Parathyroid adenoma (tissue), 2 donors: ENCODE results near the gene ARHGAP4.

Experiments used
- H2AFZ ChIP-seq: fragments of 300-600 bp; sonication (generic); one replicate; pipeline ENCODE4 v1.7.0; 2017; ENCODE audit warnings: antibody characterized with exemption, mild to moderate bottlenecking
- H3K27ac ChIP-seq: fragments of 300-600 bp; sonication (generic); one replicate; pipeline ENCODE4 v1.7.0; 2017
- H3K27me3 ChIP-seq: fragments of 300-600 bp; sonication (generic); one replicate; pipeline ENCODE4 v1.7.0; 2017; ENCODE audit warnings: low read length; ENCODE audit not compliant: control insufficient read depth, insufficient read depth
- H3K36me3 ChIP-seq: fragments of 300-600 bp; sonication (generic); one replicate; pipeline ENCODE4 v1.7.0; 2017; ENCODE audit warnings: low read length; ENCODE audit not compliant: control insufficient read depth, insufficient read depth
- H3K4me1 ChIP-seq: fragments of 300-600 bp; sonication (generic); one replicate; pipeline ENCODE4 v1.7.0; 2017; ENCODE audit warnings: control low read depth
- H3K4me2 ChIP-seq: fragments of 300-600 bp; sonication (generic); one replicate; pipeline ENCODE4 v1.7.0; 2017; ENCODE audit warnings: low read length
- H3K4me3 ChIP-seq: fragments of 300-600 bp; sonication (generic); one replicate; pipeline ENCODE4 v1.7.0; 2017; ENCODE audit warnings: low read depth, low read length
- H3K79me2 ChIP-seq: fragments of 300-600 bp; sonication (generic); one replicate; pipeline ENCODE4 v1.7.0; 2017; ENCODE audit warnings: control low read depth
- H3K9ac ChIP-seq: fragments of 300-600 bp; sonication (generic); one replicate; pipeline ENCODE4 v1.7.0; 2017; ENCODE audit warnings: mild to moderate bottlenecking
- H3K9me3 ChIP-seq: fragments of 300-600 bp; sonication (generic); one replicate; pipeline ENCODE4 v1.7.0; 2017; ENCODE audit warnings: low read length; ENCODE audit not compliant: control insufficient read depth
- TF ChIP-seq, protein P1 (sequence below): fragments of 300-600 bp; sonication (generic); IDR thresholded peaks from one replicate; pipeline ENCODE4 v1.7.0; 2017; ENCODE audit warnings: antibody characterized with exemption, mild to moderate bottlenecking
- donor health status: primary hyperparathyroidism.

ARHGAP4 gene

DNA sequence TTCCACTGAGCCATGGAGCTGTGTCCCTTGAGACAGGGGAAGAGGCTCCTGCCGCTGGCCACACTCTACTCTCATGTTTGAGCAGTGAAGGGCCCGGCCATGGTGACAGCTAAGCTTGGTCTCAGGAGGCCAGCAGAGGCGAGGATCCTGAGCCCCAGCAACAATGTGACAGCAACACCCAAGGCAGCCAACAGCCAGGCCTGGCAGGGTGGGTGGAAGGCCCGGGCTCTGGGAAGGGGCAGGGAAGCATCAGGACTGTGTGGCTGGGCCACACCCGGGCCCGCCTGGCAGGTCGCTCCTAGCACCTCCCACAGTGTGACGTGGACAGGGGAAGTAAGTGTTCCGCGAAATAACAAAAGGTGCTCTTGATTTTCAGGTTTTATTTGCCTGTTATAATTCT, 64.9 kb downstream of the ARHGAP4 start:
- H3K27me3 ChIP-seq = no peaks in the 10 kb centered on the region
- TF ChIP-seq, protein P1, sequence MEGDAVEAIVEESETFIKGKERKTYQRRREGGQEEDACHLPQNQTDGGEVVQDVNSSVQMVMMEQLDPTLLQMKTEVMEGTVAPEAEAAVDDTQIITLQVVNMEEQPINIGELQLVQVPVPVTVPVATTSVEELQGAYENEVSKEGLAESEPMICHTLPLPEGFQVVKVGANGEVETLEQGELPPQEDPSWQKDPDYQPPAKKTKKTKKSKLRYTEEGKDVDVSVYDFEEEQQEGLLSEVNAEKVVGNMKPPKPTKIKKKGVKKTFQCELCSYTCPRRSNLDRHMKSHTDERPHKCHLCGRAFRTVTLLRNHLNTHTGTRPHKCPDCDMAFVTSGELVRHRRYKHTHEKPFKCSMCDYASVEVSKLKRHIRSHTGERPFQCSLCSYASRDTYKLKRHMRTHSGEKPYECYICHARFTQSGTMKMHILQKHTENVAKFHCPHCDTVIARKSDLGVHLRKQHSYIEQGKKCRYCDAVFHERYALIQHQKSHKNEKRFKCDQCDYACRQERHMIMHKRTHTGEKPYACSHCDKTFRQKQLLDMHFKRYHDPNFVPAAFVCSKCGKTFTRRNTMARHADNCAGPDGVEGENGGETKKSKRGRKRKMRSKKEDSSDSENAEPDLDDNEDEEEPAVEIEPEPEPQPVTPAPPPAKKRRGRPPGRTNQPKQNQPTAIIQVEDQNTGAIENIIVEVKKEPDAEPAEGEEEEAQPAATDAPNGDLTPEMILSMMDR = no peak
- no peaks in the 10 kb centered on the region for H3K79me2 ChIP-seq
- no peak overlapping the region for H3K27ac ChIP-seq
- no peaks in the 10 kb centered on the region for H3K36me3 ChIP-seq
- no peak overlapping the region for H2AFZ ChIP-seq
- no peaks in the 10 kb centered on the region for H3K4me1 ChIP-seq
- H3K4me2 ChIP-seq = no peak overlapping the region
- H3K9ac ChIP-seq = no peak overlapping the region
- no peaks in the 10 kb centered on the region for H3K9me3 ChIP-seq
- no peak overlapping the region for H3K4me3 ChIP-seq
